Activated CD8-positive, alpha-beta memory T cell treated with anti-CD3 and anti-CD28 coated beads, Interleukin-2, amount 50 U/mL, for 1 hour (primary cell): Measurements from ENCODE around the gene RBBP4.

Source experiments
- DNase-seq: peaks from one replicate; pipeline ENCODE4 v3.0.0-alpha.2; 2020; ENCODE audit errors: extremely low read depth

The RBBP4 gene

DNA sequence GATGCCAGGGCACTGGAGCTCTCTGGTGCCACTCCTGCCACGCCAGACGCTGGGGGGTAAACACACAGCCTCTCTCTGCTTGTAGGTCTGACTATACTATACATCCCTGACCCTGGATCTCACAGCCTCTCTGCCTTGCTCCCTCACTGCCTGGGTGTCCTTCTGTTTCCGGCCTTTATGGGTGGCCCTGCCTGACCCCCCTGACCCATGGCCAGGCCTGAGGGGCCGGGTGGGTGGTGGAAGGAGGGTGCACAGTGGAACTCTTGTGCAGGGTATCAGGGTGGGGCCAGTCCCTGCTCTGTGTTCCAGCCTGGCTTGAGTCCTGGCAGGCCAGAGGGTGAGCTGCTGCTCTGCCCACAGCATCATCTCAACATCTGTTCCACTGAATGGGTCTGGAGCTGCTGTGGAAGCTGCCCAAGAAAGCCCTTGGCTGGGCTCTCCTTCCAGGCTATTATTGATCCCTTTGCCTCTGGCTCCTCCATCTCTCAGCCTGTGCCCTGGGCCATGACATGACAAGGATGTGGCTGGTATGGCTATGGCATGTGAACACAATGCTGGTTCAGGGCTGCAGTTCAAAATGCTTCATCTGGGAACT, 68.8 kb downstream of the RBBP4 start:
- DNase-seq: no peak

DNA sequence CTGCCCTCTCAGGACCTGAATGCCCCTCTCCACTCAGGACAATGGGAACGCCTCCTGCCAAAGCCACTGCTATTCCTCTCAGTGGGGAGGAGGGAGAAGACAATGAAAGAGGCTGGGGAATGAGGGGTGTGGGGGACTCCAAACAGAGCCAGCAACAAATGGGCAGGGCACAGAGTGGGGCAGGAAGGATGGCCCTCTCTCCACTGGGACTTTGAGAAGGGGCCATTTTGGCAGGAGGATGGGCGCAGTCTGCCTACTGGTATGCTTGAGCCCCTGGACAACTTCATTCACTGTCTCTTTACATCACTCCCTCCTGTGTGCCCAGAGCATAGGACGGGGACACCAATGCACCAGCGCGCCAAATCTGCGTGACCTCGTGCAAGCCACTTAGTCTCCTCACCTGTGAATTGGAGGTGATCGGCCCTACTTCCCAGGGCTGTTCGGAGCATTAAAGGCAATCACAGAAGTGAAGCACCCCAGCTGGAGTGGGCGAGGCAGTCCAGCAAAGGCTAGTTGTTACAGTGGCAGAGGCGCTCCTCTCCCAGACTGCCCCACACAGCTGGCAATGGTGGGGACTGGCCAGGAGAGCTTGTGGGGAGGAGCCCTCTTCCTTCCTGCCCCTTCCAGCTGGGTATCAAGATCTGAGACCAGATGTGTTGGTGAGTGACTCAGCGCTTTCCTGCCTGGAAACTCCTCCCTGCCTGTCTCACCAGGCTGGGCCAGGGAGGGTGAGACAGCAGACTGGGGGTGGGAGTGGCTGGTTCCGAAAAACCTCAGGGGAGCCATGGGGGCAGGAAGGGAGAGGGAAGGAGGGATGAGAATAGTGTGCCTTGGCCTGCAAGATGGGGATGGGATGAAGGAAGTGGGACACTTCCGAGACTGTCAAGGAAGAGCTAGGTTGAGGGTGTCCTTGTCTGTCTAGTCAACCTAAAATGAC, 73.9 kb downstream of the RBBP4 start:
- no peak for DNase-seq

DNA sequence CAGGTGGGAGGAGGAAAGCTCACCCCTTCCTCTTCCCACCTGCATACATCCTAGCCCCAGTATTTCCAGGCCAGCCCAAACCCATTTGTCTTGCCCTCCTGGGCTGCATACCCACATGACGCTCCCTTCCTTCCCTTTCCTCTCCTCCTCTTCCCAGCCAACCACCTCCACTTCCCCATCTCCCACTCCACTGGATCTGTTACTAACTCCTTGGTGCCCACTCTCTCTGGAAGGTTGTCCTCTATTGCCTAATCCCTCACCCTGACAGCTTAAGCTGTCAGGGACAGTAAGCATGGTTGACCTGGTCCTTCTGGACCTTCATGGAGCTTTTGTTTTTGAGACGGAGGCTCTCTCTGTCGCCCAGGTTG, 74.6 kb downstream of the RBBP4 start:
- no peak for DNase-seq

DNA sequence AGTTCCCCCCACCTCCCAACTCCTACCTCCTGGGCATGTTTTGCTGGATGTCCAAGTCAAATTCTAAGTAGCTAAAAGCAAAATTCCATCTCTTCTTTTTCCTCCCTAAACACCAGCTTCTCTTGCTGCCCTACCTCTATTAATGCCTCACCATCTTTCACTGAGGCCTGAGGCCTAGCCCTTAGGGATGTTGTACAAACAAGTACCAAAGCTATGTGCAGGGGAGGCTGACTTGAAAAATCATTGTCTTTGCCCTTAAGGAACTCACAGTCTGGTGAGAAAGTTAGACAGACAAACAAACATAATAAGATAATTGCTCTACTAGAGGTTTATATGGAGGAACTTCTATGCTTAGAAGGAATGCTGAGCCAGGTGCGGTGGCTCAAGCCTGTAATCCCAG, 76.9 kb downstream of the RBBP4 start:
- DNase-seq: no peak

GRCh38 chr1:32728413-32729077, 77.5 kb downstream of the RBBP4 start:
- no peak for DNase-seq

DNA sequence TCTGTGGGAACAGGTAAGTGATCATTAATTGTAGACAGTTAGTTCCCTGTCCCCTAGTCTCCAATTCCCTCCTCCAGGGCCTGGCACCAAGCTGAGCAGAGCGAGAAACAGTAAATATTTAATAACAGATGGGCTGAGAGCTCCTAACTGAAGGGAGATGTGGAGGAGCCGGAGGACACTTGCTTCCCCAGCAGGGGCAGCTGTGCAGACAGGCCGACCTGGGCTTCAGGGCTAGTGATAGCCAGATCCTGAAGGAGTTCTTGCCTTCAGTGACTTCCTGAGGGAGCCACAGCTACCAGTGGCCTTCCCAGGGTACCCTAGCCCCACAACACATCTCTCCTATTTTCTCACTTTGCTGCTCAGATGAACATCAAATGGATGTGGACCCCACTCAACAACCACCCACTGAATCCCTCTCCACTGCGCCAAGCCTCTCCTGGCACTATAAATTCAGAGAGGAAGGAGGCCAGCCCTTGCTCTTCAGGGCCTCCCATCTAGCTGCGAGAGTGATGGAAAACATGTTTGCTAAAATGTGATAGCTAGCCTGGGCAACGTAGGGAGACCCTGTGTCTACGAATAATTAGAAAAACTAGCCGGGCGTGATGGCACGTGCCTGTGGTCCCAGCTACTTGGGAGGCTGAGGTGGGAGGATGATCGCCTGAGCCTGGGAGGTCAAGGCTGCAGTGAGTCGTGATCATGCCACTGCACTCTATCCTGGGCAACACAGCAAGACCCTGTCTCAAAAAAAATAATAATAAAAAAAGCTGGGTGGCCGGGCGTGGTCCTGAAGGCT, 78.4 kb downstream of the RBBP4 start:
- DNase-seq: no peak

DNA sequence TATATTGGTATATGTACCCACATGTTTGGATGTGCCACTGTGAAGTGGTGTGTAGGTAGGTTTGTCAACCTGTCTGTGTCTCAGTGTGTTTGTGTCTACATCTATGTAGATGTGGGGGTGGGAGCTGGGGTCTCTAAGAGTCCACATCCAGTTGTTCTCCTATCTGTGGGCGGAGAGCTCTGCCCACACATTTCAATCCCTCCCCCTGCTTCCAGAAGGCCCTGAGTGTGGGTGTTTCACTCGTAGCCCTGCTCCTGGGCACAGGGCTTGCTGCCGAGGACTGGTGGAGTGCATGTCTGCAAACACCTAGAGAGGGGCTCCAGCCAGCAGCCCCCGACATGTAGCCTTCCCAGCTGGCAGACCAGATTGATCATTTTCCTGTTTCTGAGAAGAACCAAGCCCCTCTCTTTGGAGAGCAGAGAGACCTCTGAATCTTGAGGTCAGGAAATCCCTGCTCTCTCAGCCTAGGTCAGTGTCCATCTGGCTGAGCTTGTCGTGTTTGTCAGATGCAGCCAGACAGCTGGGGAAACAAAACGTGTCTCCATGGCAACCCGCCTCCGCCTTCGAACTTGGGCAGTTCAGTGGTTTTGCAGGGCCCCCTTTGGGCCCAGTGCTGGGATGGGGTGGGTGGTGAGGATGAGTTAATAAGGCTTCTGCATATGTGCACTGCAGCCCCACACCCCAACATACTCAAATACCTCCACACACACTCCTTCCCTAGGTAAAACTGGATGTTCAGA, 82.7 kb downstream of the RBBP4 start:
- no peak for DNase-seq
